H1 (cell line): ENCODE results near the gene TAF8. TPM values are rescaled to one million over a fixed set of nuclear protein-coding genes. Genes with fewer than 3 reads are reported as not detected.

ENCODE experiments used
- CBX5 ChIP-seq: fragments of 300-800, 300-1000 bp; sonication (generic); IDR thresholded peaks from 2 replicates; pipeline ENCODE4 v1.7.1; 2016; ENCODE audit warnings: antibody characterized with exemption, low read length, low read depth
- CREB1 ChIP-seq: IDR thresholded peaks from 2 replicates; pipeline ENCODE4 v1.6.1; 2012; ENCODE audit warnings: inconsistent platforms
- CTCF ChIP-seq, 3 experiments: IDR thresholded peaks; 1 replicate in 2 of 3; 2 replicates in 1 of 3; pipeline versions ENCODE4 v1.5.1 to v1.6.1; 2011; ENCODE audit warnings: low read length in 3 of 3, mild to moderate bottlenecking in 3 of 3, inconsistent platforms in 2 of 3, low read depth in 1 of 3, moderate library complexity in 1 of 3; ENCODE audit not compliant: insufficient read depth in 1 of 3; ENCODE audit errors: control extremely low read depth in 1 of 3
- RFX5 ChIP-seq: IDR thresholded peaks from 2 replicates; pipeline ENCODE4 v1.6.1; 2011; ENCODE audit warnings: low read depth, low read length, improper control_type of control experiment, borderline replicate concordance
- SUZ12 ChIP-seq: fragments of 200-600 bp; sonication (generic); IDR thresholded peaks from 2 replicates; pipeline ENCODE4 v1.6.1; 2012; ENCODE audit warnings: mild to moderate bottlenecking, inconsistent platforms, low read length, moderate library complexity, mixed read lengths
- polyA plus RNA-seq, 7 experiments: library from polyadenylated mRNA; depleted of rRNA in 3 of 7; stranded (reverse) in 5 of 7; unstranded in 2 of 7; fragments of >200 nt in 5 of 7; fragments of 200-250 nt in 2 of 7; gene quantifications; 1 replicate in 5 of 7; 2 replicates in 1 of 7; 4 replicates in 1 of 7; pipeline versions ENCODE4 v1.2.1 to v1.2.3, GENCODE V29; 2011 to 2013; ENCODE audit warnings: missing spikeins in 2 of 7, mixed read lengths in 2 of 7
- total RNA-seq: library from RNA; stranded (reverse); fragmentation: NEBNext Ultra II Directional; extraction: Animal tissue kit (Norgen Biotek cat#: 25700); gene quantifications from 2 replicates; pipeline ENCODE4 v1.2.1, GENCODE V29; 2021

Gene TAF8
- total and polyA plus RNA-seq, 2 of the 8 experiments (the other 6 are each of a cell fraction or from before 2014, with no cell fraction given), result 32.2 to 34.0 TPM

GRCh38 chr6:42059743-42060142, 9.4 kb downstream of the TAF8 start (continued):
- TF ChIP-seq CTCF (IDR thresholded peaks at IDR 0.05; ENCODE audit: control extremely low read depth in 1 of 3, insufficient read depth in 1 of 3, low read depth in 1 of 3, low read length in 3 of 3) (no peak), CBX5 (no peak), RFX5 (no peak), CREB1 (no peak), SUZ12 (no peak)
